ENCODE data around the gene NPAS2. TPM values are rescaled to one million over a fixed set of nuclear protein-coding genes. Genes with fewer than 3 reads are reported as not detected.

Gene NPAS2
- total and polyA plus RNA-seq, 2 donors (not counting 1 experiment from before 2014, with no cell fraction given): 3.6 to 4.9 TPM

- H3K36me3 ChIP-seq (ENCODE audit: control insufficient read depth, insufficient read depth, low read length): no peaks in the 10 kb centered on the region
- no peaks in the 10 kb centered on the region for H4K20me1 ChIP-seq (ENCODE audit: control insufficient read depth, extremely low read depth, insufficient read depth, low read length)
- H3K4me1 ChIP-seq (ENCODE audit: control insufficient read depth, extremely low read depth, insufficient read depth, low read length): no peaks in the 10 kb centered on the region
Measured at GRCh38 chr2:100952512-100952911, 132.6 kb downstream of the NPAS2 start.

GRCh38 chr2:100953406-100954043, 133.6 kb downstream of the NPAS2 start:
- no peak for DNase-seq (ENCODE audit: low read depth in 2 of 2)

More at GRCh38 chr2:100952512-100952911, 132.6 kb downstream of the NPAS2 start:
- DNase-seq (ENCODE audit: low read depth in 2 of 2): no peak
- H3K4me3 ChIP-seq (replicated peaks in 1 of 4; ENCODE audit: control extremely low read depth in 1 of 4, insufficient read depth in 1 of 4, low read depth in 3 of 4, low read length in 4 of 4): no peak overlapping the region
- TF ChIP-seq CTCF (conservative IDR thresholded peaks at IDR 0.05 in 1 of 2, IDR thresholded peaks at IDR 0.05 in 1 of 2; ENCODE audit: low read depth in 1 of 2, low read length in 2 of 2) (no peak), EZH2 (IDR thresholded peaks at IDR 0.05; ENCODE audit: low read length, missing control alignments) (no peak)
- no peaks in the 10 kb centered on the region for H3K79me2 ChIP-seq (ENCODE audit: control insufficient read depth, insufficient read depth, low read length)
- no peak overlapping the region for H3K9ac ChIP-seq (ENCODE audit: insufficient read depth, low read length)
- no peak overlapping the region for H2AFZ ChIP-seq (ENCODE audit: low read length)
- no peaks in the 10 kb centered on the region for H3K27me3 ChIP-seq (ENCODE audit: control insufficient read depth, insufficient read depth, low read length)
- H3K9me3 ChIP-seq (ENCODE audit: control insufficient read depth, insufficient read depth, low read depth, low read length): no peaks in the 10 kb centered on the region
- no peak overlapping the region for H3K27ac ChIP-seq (ENCODE audit: insufficient read depth, low read length)
- no peak overlapping the region for H3K4me2 ChIP-seq (ENCODE audit: extremely low read depth, insufficient read depth, low read length)

GRCh38 chr2:100954044-100954420, 134.1 kb downstream of the NPAS2 start:
- no peaks in the 10 kb centered on the region for H4K20me1 ChIP-seq (ENCODE audit: control insufficient read depth, extremely low read depth, insufficient read depth, low read length)
- no peak overlapping the region for H3K4me3 ChIP-seq (replicated peaks in 1 of 4; ENCODE audit: control extremely low read depth in 1 of 4, insufficient read depth in 1 of 4, low read depth in 3 of 4, low read length in 4 of 4)
- no peak overlapping the region for H3K4me2 ChIP-seq (ENCODE audit: extremely low read depth, insufficient read depth, low read length)
- TF ChIP-seq CTCF (conservative IDR thresholded peaks at IDR 0.05 in 1 of 2, IDR thresholded peaks at IDR 0.05 in 1 of 2; ENCODE audit: low read depth in 1 of 2, low read length in 2 of 2): no peak
- DNase-seq (ENCODE audit: low read depth in 2 of 2): no peak
- H3K27me3 ChIP-seq (ENCODE audit: control insufficient read depth, insufficient read depth, low read length): no peaks in the 10 kb centered on the region
- no peaks in the 10 kb centered on the region for H3K36me3 ChIP-seq (ENCODE audit: control insufficient read depth, insufficient read depth, low read length)
- no peaks in the 10 kb centered on the region for H3K79me2 ChIP-seq (ENCODE audit: control insufficient read depth, insufficient read depth, low read length)
- H3K27ac ChIP-seq (ENCODE audit: insufficient read depth, low read length): no peak overlapping the region
- H3K9me3 ChIP-seq (ENCODE audit: control insufficient read depth, insufficient read depth, low read depth, low read length): no peaks in the 10 kb centered on the region
- peaks cover 3% of the 10 kb centered on the region for H3K4me1 ChIP-seq (ENCODE audit: control insufficient read depth, extremely low read depth, insufficient read depth, low read length)
- H2AFZ ChIP-seq (ENCODE audit: low read length): no peak overlapping the region
- no peak overlapping the region for H3K9ac ChIP-seq (ENCODE audit: insufficient read depth, low read length)

More at GRCh38 chr2:100953406-100954043, 133.6 kb downstream of the NPAS2 start:
- Histone ChIP-seq H3K4me3 (replicated peaks in 1 of 4; ENCODE audit: control extremely low read depth in 1 of 4, insufficient read depth in 1 of 4, low read depth in 3 of 4, low read length in 4 of 4) (no peak overlapping the region), H3K79me2 (ENCODE audit: control insufficient read depth, insufficient read depth, low read length) (no peaks in the 10 kb centered on the region), H3K36me3 (ENCODE audit: control insufficient read depth, insufficient read depth, low read length) (no peaks in the 10 kb centered on the region), H3K27ac (ENCODE audit: insufficient read depth, low read length) (no peak overlapping the region), H3K4me2 (ENCODE audit: extremely low read depth, insufficient read depth, low read length) (no peak overlapping the region), H3K4me1 (ENCODE audit: control insufficient read depth, extremely low read depth, insufficient read depth, low read length) (peaks cover 3% of the 10 kb centered on the region), H3K27me3 (ENCODE audit: control insufficient read depth, insufficient read depth, low read length) (no peaks in the 10 kb centered on the region), H3K9me3 (ENCODE audit: control insufficient read depth, insufficient read depth, low read depth, low read length) (no peaks in the 10 kb centered on the region), H2AFZ (ENCODE audit: low read length) (no peak overlapping the region), H3K9ac (ENCODE audit: insufficient read depth, low read length) (no peak overlapping the region), H4K20me1 (ENCODE audit: control insufficient read depth, extremely low read depth, insufficient read depth, low read length) (no peaks in the 10 kb centered on the region)
- TF ChIP-seq CTCF (conservative IDR thresholded peaks at IDR 0.05 in 1 of 2, IDR thresholded peaks at IDR 0.05 in 1 of 2; ENCODE audit: low read depth in 1 of 2, low read length in 2 of 2) (no peak), EZH2 (IDR thresholded peaks at IDR 0.05; ENCODE audit: low read length, missing control alignments) (no peak)
